GM19455 (cell line): Measurements from ENCODE around the gene G6PC3.
"Not testable (repeated sequence)": the region's sequence is repeated elsewhere in the genome, so short reads cannot be mapped to it uniquely, and the experiment has no call there.

ENCODE experiments used
- ATAC-seq: cut with Tn5 transposase; IDR thresholded peaks from one replicate; pipeline ENCODE4 v1.9.1; 2021; ENCODE audit not compliant: unreplicated experiment

Gene G6PC3

GRCh38 chr17:44082256-44082927 lies 11.9 kb downstream of the G6PC3 start:
- ATAC-seq, result no peak

- ATAC-seq, result no peak
Measured at GRCh38 chr17:44083250-44083849, 12.8 kb downstream of the G6PC3 start.

GRCh38 chr17:44084131-44084538 lies 13.6 kb downstream of the G6PC3 start:
- ATAC-seq, result no peak

- ATAC-seq, result no peak
Measured at GRCh38 chr17:44084921-44085320, 14.4 kb downstream of the G6PC3 start.

GRCh38 chr17:44085908-44086307 lies 15.4 kb downstream of the G6PC3 start:
- ATAC-seq, result no peak

- ATAC-seq, result no peak
Measured at GRCh38 chr17:44086364-44087311, 16.1 kb downstream of the G6PC3 start.

- no peak for ATAC-seq
Measured at GRCh38 chr17:44087319-44087718, 16.8 kb downstream of the G6PC3 start.

- no peak for ATAC-seq
Measured at GRCh38 chr17:44088254-44088653, 17.7 kb downstream of the G6PC3 start.

GRCh38 chr17:44091200-44091997 lies 20.9 kb downstream of the G6PC3 start:
- no peak for ATAC-seq

GRCh38 chr17:44092051-44092450 lies 21.5 kb downstream of the G6PC3 start:
- no peak for ATAC-seq

GRCh38 chr17:44093231-44093900 lies 22.8 kb downstream of the G6PC3 start:
- ATAC-seq, result no peak

- ATAC-seq, result no peak
Measured at GRCh38 chr17:44094701-44095387, 24.3 kb downstream of the G6PC3 start.

GRCh38 chr17:44095388-44095646 lies 24.8 kb downstream of the G6PC3 start:
- ATAC-seq, result no peak

- no peak for ATAC-seq
Measured at GRCh38 chr17:44095647-44096496, 25.3 kb downstream of the G6PC3 start.

GRCh38 chr17:44097110-44097958 lies 26.8 kb downstream of the G6PC3 start:
- no peak for ATAC-seq

- not testable (repeated sequence) for ATAC-seq
Measured at GRCh38 chr17:44101858-44102257, 31.3 kb downstream of the G6PC3 start.

- no peak for ATAC-seq
Measured at GRCh38 chr17:44102849-44103622, 32.5 kb downstream of the G6PC3 start.
